Psoas muscle (tissue), 8 donors: ENCODE measurements around the gene AAGAB. TPM values are rescaled to one million over a fixed set of nuclear protein-coding genes. Genes with fewer than 3 reads are reported as not detected.
"Not testable (repeated sequence)": the region's sequence is repeated elsewhere in the genome, so short reads cannot be mapped to it uniquely, and the experiment has no call there.

Experiments used
- ATAC-seq, 4 donors: fragments of 200-7000 bp; cut with Tn5 transposase; one replicate each; pipeline ENCODE4 v1.9.1; 2020; ENCODE audit warnings: moderate library complexity in 3 of 4, mild to moderate bottlenecking in 2 of 4
- DNase-seq, 2 donors: peaks; one replicate each; pipeline ENCODE4 v3.0.0-alpha.2; 2020
- H3K27ac ChIP-seq: fragments of 200-600 bp; one replicate; pipeline ENCODE4 v1.8.0; 2022
- H3K27me3 ChIP-seq, 3 donors: fragments of 200-600 bp in 1 of 3; one replicate each; pipeline versions ENCODE4 v1.6.1 to v1.8.0; 2013 to 2022; ENCODE audit warnings: low read length in 2 of 3, mild to moderate bottlenecking in 2 of 3, moderate library complexity in 1 of 3; ENCODE audit not compliant: insufficient read depth in 3 of 3
- H3K36me3 ChIP-seq, 2 donors: fragments of 200-600 bp in 1 of 2; one replicate each; pipeline versions ENCODE4 v1.6.1 to v1.8.0; 2013 to 2022; ENCODE audit warnings: low read depth in 1 of 2, mild to moderate bottlenecking in 1 of 2, moderate library complexity in 1 of 2; ENCODE audit not compliant: insufficient read depth in 1 of 2
- H3K4me1 ChIP-seq: fragments of 200-600 bp; one replicate; pipeline ENCODE4 v1.8.0; 2022
- H3K4me3 ChIP-seq: fragments of 200-600 bp; one replicate; pipeline ENCODE4 v1.8.0; 2022; ENCODE audit warnings: mild to moderate bottlenecking
- H3K9me3 ChIP-seq: fragments of 200-600 bp; one replicate; pipeline ENCODE4 v1.8.0; 2022
- CTCF ChIP-seq: fragments of 200-600 bp; IDR thresholded peaks from one replicate; pipeline ENCODE4 v1.8.0; 2022; ENCODE audit warnings: antibody characterized with exemption
- WGBS, 3 donors: extraction: QIAGEN DNeasy Blood & Tissue Kit; methylation state at CpG; one replicate each; pipeline versions ENCODE4 v1.1.6 to v1.1.7; 2013; 5-methylcytosine and 5-hydroxymethylcytosine counted together
- intact Hi-C, 2 donors: fragments of 100-400 bp; cut with DNase I; formaldehyde crosslinking; loops; one replicate each; pipeline versions ENCODE4 v1.11.0 to v1.14.2; 2022
- polyA plus RNA-seq, 3 donors: library from polyadenylated mRNA; stranded (reverse); fragments of 200-250 nt; gene quantifications; one replicate each; pipeline ENCODE4 v1.2.3, GENCODE V29; 2013
- total RNA-seq, 4 donors: library from RNA; stranded (reverse); fragmentation: NEBNext Ultra II Directional in 2 of 4; extraction: Animal tissue kit (Norgen Biotek cat#: 25700) in 2 of 4; gene quantifications; one replicate each; pipeline versions ENCODE4 v1.2.1 to v1.2.4, GENCODE V29; 2021 to 2023
- donor health status: healthy with polysubstance abuse.
- donor health status: DM: no; HTN: no; CAD: no; lungs with moderate emphysema.
- donor health status: Bipolar disorder and iron deficiency.
- donor health status: healthy.
- donor health status: DM: yes; HTN: yes; CAD: no.
- donor health status: DM: no; HTN: no; CAD: no.
- donor health status: DM: no; HTN: no; CAD: no.
- donor health status: DM: yes; HTN: yes; CAD: no.

AAGAB gene
- total and polyA plus RNA-seq, 7 donors: 19.0 to 46.1 (median 42.1) TPM

DNA sequence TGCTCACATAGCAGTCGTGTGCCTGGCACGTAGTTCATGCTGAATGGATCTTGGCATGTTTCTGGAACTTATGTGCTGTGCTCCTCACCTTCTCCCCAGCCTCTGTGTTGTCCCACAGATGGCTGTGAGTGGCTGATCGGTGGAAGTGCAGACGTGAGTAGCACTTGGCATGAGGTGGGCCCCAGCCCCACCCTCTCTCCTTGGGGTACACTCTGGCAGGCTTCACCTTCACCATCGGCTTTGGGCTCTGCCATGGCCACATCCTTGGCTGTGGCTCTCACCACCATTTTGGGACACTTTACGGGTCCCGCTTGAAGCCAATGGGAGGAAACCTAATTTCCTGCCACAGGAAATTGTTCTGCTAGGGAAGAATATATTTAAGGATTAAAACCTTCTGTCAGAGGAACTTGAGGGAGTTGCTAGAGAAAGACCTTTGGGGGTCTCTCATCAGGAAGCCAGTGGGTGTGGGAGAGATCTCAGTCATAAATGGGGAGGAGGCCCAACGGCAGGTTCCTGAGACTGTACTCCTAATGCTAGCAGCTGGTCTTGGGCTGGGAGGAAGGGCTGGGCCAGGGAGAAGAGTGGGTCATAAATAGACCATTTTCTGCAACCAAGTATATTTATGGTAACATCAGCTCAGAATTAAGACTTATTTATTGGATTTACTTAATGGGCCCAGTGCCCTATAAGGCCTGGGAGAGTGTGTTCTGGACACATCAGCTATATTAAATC is 96.8 kb downstream of the AAGAB start:
- Histone ChIP-seq H3K27me3 (no peaks in the 10 kb centered on the region), H3K4me3 (no peak overlapping the region), H3K36me3 (no peaks in the 10 kb centered on the region), H3K27ac (peak overlapping the region; percentile 80), H3K9me3 (no peaks in the 10 kb centered on the region), H3K4me1 (peaks cover 71% of the 10 kb centered on the region)
- DNase-seq (no peak), ATAC-seq (peak; percentile 19 to 42 (median 24))
- TF ChIP-seq CTCF: no peak
- WGBS, 3 donors: 56 to 61% (median 61%) methylated on average over 8 of the region's 8 CpGs
- intact Hi-C loops: loop anchor here in 1 of 2 donors (5.0 kb wide), 1 partner anchor 45 kb away; no protein-coding TSS in a partner anchor

- ATAC-seq (peak in 2 of 4 donors; percentile 31 to 47), DNase-seq (no peak)
- Histone ChIP-seq H3K9me3 (no peaks in the 10 kb centered on the region), H3K27me3 (no peaks in the 10 kb centered on the region), H3K27ac (peak overlapping the region; percentile 80), H3K4me1 (peaks cover 71% of the 10 kb centered on the region), H3K4me3 (no peak overlapping the region), H3K36me3 (no peaks in the 10 kb centered on the region)
- 91 to 97% (median 96%) methylated on average over 3 of the region's 3 CpGs for WGBS, 3 donors
- intact Hi-C loops: loop anchor here in 1 of 2 donors (5.0 kb wide), 1 partner anchor 45 kb away; no protein-coding TSS in a partner anchor
- no peak for TF ChIP-seq CTCF
These were observed 97.6 kb downstream of the AAGAB start for GRCh38 chr15:67156834-67157233.

DNA sequence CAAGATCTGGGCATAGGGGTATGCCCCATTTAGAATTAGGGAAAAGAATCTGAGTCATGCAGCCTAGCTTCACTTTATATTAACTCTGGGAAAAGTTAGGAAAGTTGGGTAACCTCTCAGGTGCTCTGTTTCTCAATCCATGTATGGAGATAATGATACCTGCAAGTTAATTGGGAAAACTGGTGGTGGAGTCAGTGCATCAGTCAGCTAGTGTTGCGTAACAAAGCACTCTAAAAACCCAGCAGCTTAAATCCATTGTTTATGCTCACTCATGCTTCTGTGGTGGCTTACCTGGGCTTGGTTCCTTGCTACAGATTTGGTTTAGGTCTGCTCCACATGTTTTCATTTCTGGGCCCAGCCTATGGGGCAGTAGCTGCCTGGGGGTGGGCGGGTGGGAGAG is 98.0 kb downstream of the AAGAB start:
- TF ChIP-seq CTCF: no peak
- intact Hi-C loops: loop anchor here in 1 of 2 donors (5.0 kb wide), 1 partner anchor 44 kb away; no protein-coding TSS in a partner anchor
- H3K36me3 ChIP-seq: no peaks in the 10 kb centered on the region
- no peaks in the 10 kb centered on the region for H3K27me3 ChIP-seq
- 97 to 100% (median 98%) methylated on average over 2 of the region's 2 CpGs for WGBS, 3 donors
- peaks cover 68% of the 10 kb centered on the region for H3K4me1 ChIP-seq
- no peak overlapping the region for H3K4me3 ChIP-seq
- H3K9me3 ChIP-seq: no peaks in the 10 kb centered on the region
- peak overlapping the region; percentile 80 for H3K27ac ChIP-seq
- ATAC-seq (no peak), DNase-seq (no peak)

- DNase-seq (no peak), ATAC-seq (no peak)
- Histone ChIP-seq H3K36me3 (no peaks in the 10 kb centered on the region), H3K9me3 (no peaks in the 10 kb centered on the region), H3K27ac (peak overlapping the region; percentile 87), H3K27me3 (no peaks in the 10 kb centered on the region), H3K4me3 (no peak overlapping the region), H3K4me1 (peaks cover 73% of the 10 kb centered on the region)
- TF ChIP-seq CTCF: no peak
- intact Hi-C loops: no loop called here
These were observed 100.2 kb downstream of the AAGAB start for GRCh38 chr15:67154249-67154648.

- H3K9me3 ChIP-seq, DNase-seq, H3K4me3 ChIP-seq, H3K36me3 ChIP-seq, ATAC-seq, intact Hi-C loops, H3K27me3 ChIP-seq: not testable (repeated sequence)
- Histone ChIP-seq H3K27ac (peak overlapping the region; percentile 87), H3K4me1 (peaks cover 73% of the 10 kb centered on the region)
- WGBS, 3 donors: 45 to 86% (median 71%) methylated on average over 6 of the region's 6 CpGs
These were observed 101.4 kb downstream of the AAGAB start for GRCh38 chr15:67153044-67153443.
